Measurements from ENCODE around the gene GTF3C6. TPM values are rescaled to one million over a fixed set of nuclear protein-coding genes. Genes with fewer than 3 reads are reported as not detected.

The GTF3C6 gene
- 10 to 100 TPM; 87.5 to 89.9 TPM for total RNA-seq

GRCh38 chr6:110958329-110959192 is at the start of gene GTF3C6:
Gene GTF3C6, plus strand, starts transcription at chr6:110958706. Its CDS starts 64 bp downstream, at chr6:110958770.
- Mint-ChIP-seq H3K4me1 (ENCODE audit: low read depth) (peaks cover 15% of the 10 kb centered on the region), H3K4me3 (peak within 1 kb of the TSS; percentile 93), H3K27ac (peak within 1 kb of the TSS; percentile 99), H3K9me3 (no peaks in the 10 kb centered on the region), H3K27me3 (no peaks in the 10 kb centered on the region), H3K36me3 (ENCODE audit: low read depth) (peaks cover 29% of the 10 kb centered on the region)
- CTCF ChIA-PET, result interaction anchor here (1.1 to 4.4 kb wide), 7 partner anchors 9 to 430 kb away, joined by 3 to 26 read pairs (median 4); no protein-coding TSS in a partner anchor
- POLR2A ChIA-PET, result interaction anchor here (0.5 to 3.6 kb wide), 20 partner anchors 8 to 426 kb away, joined by 3 to 46 read pairs (median 6); partner anchors contain the start of genes AMD1, CDK19 and RPF2
- TF ChIP-seq CTCF (IDR thresholded peaks at IDR 0.05), result no peak
- intact Hi-C loops (cut with micrococcal nuclease), result no loop called here
- ATAC-seq, result peak; percentile 99
- DNase-seq, result peak; percentile 97

GRCh38 chr6:110930781-110931180 is 27.7 kb upstream of the GTF3C6 start:
- TF ChIP-seq CTCF (IDR thresholded peaks at IDR 0.05), result no peak
- ChIA-PET CTCF (no interaction called here), POLR2A (no interaction called here)
- no peak for DNase-seq
- Mint-ChIP-seq H3K36me3 (ENCODE audit: low read depth) (no peaks in the 10 kb centered on the region), H3K27ac (no peak overlapping the region), H3K4me1 (ENCODE audit: low read depth) (peaks cover 3% of the 10 kb centered on the region), H3K4me3 (no peak overlapping the region), H3K9me3 (no peaks in the 10 kb centered on the region), H3K27me3 (no peaks in the 10 kb centered on the region)
- intact Hi-C loops (cut with micrococcal nuclease), result no loop called here
- no peak for ATAC-seq

GRCh38 chr6:110933912-110934311 is 24.6 kb upstream of the GTF3C6 start:
- CTCF ChIA-PET, result interaction anchor here (2.2 kb wide), 1 partner anchor 15 kb away, joined by 5 read pairs; no protein-coding TSS in a partner anchor
- Mint-ChIP-seq H3K36me3 (ENCODE audit: low read depth) (no peaks in the 10 kb centered on the region), H3K27ac (no peak overlapping the region), H3K4me3 (no peak overlapping the region), H3K4me1 (ENCODE audit: low read depth) (peaks cover 3% of the 10 kb centered on the region), H3K9me3 (no peaks in the 10 kb centered on the region), H3K27me3 (no peaks in the 10 kb centered on the region)
- intact Hi-C loops (cut with micrococcal nuclease), result no loop called here
- DNase-seq (no peak), ATAC-seq (no peak)
- no peak for TF ChIP-seq CTCF (IDR thresholded peaks at IDR 0.05)
- POLR2A ChIA-PET, result no interaction called here

- H3K4me3 Mint-ChIP-seq, result no peak overlapping the region
- CTCF ChIA-PET, result interaction anchor here (2.2 kb wide), 1 partner anchor 14 kb away, joined by 5 read pairs; no protein-coding TSS in a partner anchor
- no peak for DNase-seq
- no peak overlapping the region for H3K27ac Mint-ChIP-seq
- H3K4me1 Mint-ChIP-seq (ENCODE audit: low read depth), result peaks cover 6% of the 10 kb centered on the region
- no peak for TF ChIP-seq CTCF (IDR thresholded peaks at IDR 0.05)
- POLR2A ChIA-PET, result no interaction called here
- H3K9me3 Mint-ChIP-seq, result no peaks in the 10 kb centered on the region
- intact Hi-C loops (cut with micrococcal nuclease), result no loop called here
- no peak for ATAC-seq
- no peaks in the 10 kb centered on the region for H3K36me3 Mint-ChIP-seq (ENCODE audit: low read depth)
- no peaks in the 10 kb centered on the region for H3K27me3 Mint-ChIP-seq
Observed at GRCh38 chr6:110934381-110934898, 24.1 kb upstream of the GTF3C6 start.

GRCh38 chr6:110935171-110935570 is 23.3 kb upstream of the GTF3C6 start:
- DNase-seq (no peak), ATAC-seq (no peak)
- Mint-ChIP-seq H3K27me3 (no peaks in the 10 kb centered on the region), H3K4me1 (ENCODE audit: low read depth) (peaks cover 5% of the 10 kb centered on the region), H3K36me3 (ENCODE audit: low read depth) (no peaks in the 10 kb centered on the region), H3K27ac (no peak overlapping the region), H3K4me3 (no peak overlapping the region), H3K9me3 (no peaks in the 10 kb centered on the region)
- intact Hi-C loops (cut with micrococcal nuclease), result no loop called here
- ChIA-PET POLR2A (interaction anchor here (0.9 kb wide), 1 partner anchor 58 kb away, joined by 3 read pairs; no protein-coding TSS in a partner anchor), CTCF (interaction anchor here (1.1 kb wide), 1 partner anchor 253 kb away, joined by 3 read pairs; no protein-coding TSS in a partner anchor)
- TF ChIP-seq CTCF (IDR thresholded peaks at IDR 0.05), result no peak
